ENCODE measurements around the gene SRRM4. TPM values are rescaled to one million over a fixed set of nuclear protein-coding genes. Genes with fewer than 3 reads are reported as not detected.

Gene SRRM4
- total and polyA plus RNA-seq, 2 experiments from 2014 or later = 0.53 to 0.63 TPM

DNA sequence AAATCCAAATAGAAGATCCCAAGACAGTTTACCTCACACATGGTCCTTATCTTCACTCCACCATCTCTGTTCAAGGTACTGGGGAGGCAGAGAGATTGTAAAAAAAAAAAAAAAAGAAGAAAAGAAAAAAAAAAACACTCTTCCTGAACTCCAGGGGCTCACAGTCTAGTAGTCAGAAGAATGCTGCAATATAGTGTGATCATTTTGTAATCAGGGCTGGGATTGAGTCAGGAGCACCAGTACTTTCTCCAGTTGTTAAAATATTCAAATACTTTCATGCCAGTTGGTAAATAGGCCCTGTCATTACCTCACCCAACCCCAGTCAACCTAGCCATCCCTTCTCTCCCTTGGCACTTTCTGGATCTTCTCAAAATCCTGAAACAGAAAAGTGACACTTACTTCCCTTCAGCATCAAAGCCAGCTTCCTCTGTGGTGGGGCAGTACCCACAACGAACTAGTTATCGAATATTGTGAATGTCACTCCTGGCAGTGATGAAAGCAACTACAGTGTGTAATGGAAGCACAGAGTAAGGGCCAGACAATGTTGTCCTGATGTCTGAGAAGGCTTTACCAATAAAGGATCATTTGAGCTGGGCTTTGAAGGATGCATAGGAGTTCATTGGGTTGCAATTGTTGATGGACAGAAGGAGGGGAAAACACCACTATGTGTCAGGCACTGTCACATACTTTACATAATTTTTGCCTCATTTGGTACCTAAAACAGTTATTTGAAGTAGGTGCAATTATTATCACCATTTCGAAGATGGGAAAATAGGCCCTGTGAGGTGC, 153.1 kb downstream of the SRRM4 start (continued):
- TF ChIP-seq, protein P1, sequence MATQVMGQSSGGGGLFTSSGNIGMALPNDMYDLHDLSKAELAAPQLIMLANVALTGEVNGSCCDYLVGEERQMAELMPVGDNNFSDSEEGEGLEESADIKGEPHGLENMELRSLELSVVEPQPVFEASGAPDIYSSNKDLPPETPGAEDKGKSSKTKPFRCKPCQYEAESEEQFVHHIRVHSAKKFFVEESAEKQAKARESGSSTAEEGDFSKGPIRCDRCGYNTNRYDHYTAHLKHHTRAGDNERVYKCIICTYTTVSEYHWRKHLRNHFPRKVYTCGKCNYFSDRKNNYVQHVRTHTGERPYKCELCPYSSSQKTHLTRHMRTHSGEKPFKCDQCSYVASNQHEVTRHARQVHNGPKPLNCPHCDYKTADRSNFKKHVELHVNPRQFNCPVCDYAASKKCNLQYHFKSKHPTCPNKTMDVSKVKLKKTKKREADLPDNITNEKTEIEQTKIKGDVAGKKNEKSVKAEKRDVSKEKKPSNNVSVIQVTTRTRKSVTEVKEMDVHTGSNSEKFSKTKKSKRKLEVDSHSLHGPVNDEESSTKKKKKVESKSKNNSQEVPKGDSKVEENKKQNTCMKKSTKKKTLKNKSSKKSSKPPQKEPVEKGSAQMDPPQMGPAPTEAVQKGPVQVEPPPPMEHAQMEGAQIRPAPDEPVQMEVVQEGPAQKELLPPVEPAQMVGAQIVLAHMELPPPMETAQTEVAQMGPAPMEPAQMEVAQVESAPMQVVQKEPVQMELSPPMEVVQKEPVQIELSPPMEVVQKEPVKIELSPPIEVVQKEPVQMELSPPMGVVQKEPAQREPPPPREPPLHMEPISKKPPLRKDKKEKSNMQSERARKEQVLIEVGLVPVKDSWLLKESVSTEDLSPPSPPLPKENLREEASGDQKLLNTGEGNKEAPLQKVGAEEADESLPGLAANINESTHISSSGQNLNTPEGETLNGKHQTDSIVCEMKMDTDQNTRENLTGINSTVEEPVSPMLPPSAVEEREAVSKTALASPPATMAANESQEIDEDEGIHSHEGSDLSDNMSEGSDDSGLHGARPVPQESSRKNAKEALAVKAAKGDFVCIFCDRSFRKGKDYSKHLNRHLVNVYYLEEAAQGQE (IDR thresholded peaks at IDR 0.05; ENCODE audit: unreplicated experiment) = no peak
- no peak for TF ChIP-seq EZH2phosphoT487 (IDR thresholded peaks at IDR 0.05; ENCODE audit: unreplicated experiment)
- no peak for TF ChIP-seq CREB1 (CRISPR knock-in tag; IDR thresholded peaks at IDR 0.05; ENCODE audit: low read depth)
- TF ChIP-seq STAT1 (IDR thresholded peaks at IDR 0.05; ENCODE audit: unreplicated experiment) = no peak
- TF ChIP-seq ZNF114 (CRISPR knock-in tag; IDR thresholded peaks at IDR 0.05) = no peak

DNA sequence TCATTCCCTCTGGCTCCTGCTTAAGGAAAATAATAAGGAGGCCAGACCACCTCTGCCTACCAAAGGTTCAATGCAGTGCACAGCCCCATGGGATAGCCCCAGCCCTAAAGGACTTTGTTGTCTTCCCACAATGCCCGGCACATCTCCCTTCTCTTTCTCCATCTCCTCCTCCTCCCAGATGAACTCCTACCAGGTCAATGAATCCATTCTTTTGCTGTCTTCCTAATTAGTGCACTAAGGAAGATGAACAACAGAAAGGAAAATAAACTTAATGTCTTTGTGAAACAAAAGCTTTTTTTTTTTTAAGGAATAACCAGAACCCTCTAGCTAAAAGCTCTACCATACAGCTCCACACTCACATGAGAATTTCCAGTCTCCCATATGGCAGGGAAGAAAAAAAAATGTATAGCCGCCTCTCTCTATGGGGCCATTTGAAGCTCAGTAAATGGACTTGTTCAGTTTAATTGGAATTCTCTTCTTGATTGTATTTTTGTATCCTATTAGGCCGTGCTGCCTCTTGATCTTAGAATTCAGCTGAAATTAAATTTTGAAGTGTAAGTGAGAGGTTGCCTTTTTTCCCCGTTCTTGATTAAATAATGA, 155.6 kb downstream of the SRRM4 start:
- Histone ChIP-seq H3K4me3 (no peak overlapping the region), H2AFZ (no peak overlapping the region), H3K27me3 (ENCODE audit: insufficient read depth) (no peaks in the 10 kb centered on the region), H3K36me3 (ENCODE audit: insufficient read depth) (peaks cover 3% of the 10 kb centered on the region; the same call in 1 of the 2 replicates), H3K27ac (ENCODE audit: low read depth) (no peak overlapping the region), H4K20me1 (replicated peaks; ENCODE audit: insufficient read depth) (no peaks in the 10 kb centered on the region), H3K79me2 (replicated peaks; ENCODE audit: insufficient read depth) (no peaks in the 10 kb centered on the region), H3K4me1 (ENCODE audit: insufficient read depth) (no peaks in the 10 kb centered on the region), H3K4me2 (no peak overlapping the region), H3K9me2 (ENCODE audit: insufficient read depth) (no peaks in the 10 kb centered on the region), H3F3A (replicated peaks; ENCODE audit: low read depth) (no peaks in the 10 kb centered on the region)
- Mint-ChIP-seq H3K4me3 (no peak overlapping the region), H3K36me3 (ENCODE audit: low read depth) (peaks cover 63% of the 10 kb centered on the region), H3K27me3 (ENCODE audit: insufficient read depth, low read depth, poor library complexity) (peaks cover 6% of the 10 kb centered on the region), H3K4me1 (0 out of 3 replicates have a peak, but pooled peaks cover 2% of the 10 kb centered on the region), H3K27ac (no peak overlapping the region), H3K9me3 (peaks cover 7% of the 10 kb centered on the region; the same call in 2 of the 3 replicates)
- no peak for DNase-seq (ENCODE audit: low spot score)
- no peak for ATAC-seq
- TF ChIP-seq ZNF462 (CRISPR knock-in tag; IDR thresholded peaks at IDR 0.05) (no peak), POLR2AphosphoS5 (IDR thresholded peaks at IDR 0.05; ENCODE audit: low read depth) (no peak), CREB1 (CRISPR knock-in tag; IDR thresholded peaks at IDR 0.05; ENCODE audit: low read depth) (no peak)
- TF ChIP-seq, protein P1 (IDR thresholded peaks at IDR 0.05; ENCODE audit: unreplicated experiment) = no peak
- TF ChIP-seq, protein P2, sequence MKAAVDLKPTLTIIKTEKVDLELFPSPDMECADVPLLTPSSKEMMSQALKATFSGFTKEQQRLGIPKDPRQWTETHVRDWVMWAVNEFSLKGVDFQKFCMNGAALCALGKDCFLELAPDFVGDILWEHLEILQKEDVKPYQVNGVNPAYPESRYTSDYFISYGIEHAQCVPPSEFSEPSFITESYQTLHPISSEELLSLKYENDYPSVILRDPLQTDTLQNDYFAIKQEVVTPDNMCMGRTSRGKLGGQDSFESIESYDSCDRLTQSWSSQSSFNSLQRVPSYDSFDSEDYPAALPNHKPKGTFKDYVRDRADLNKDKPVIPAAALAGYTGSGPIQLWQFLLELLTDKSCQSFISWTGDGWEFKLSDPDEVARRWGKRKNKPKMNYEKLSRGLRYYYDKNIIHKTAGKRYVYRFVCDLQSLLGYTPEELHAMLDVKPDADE (IDR thresholded peaks at IDR 0.05) = no peak
